ENCODE data around the gene DYSF.

DNA sequence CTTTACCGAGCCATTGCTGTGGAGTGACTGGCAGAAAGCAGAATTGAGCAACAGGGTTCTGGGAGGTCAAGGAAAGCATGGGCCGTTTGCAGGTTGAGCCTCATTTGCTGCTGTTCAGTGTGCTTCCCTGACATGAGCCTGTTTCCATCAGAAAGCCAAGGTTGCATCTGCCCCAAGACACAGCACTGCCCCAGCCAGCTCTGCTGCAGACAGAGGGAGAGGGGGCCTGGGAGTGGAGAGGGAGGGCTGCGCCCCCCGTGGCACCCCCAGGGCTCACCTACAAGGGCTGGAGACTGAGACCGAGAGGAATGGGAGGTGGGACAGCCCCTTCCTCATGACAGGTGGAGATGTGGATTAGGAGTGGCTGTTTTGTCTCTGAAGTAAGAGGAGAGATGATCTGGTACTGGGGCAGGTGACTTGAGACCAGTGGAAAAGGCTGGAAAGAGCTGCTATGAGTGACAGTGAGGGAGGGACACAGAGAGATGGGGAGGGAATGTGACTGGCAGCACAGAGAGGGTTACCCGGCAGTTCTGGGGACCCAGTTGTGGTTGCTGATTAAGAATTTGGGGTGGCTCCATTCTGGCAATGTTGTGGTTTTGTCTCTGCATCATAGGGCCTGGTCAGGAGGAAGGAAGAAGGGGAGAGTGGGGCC is 218.0 kb downstream of the DYSF start:
- TF ChIP-seq POLR2A (IDR thresholded peaks at IDR 0.05; ENCODE audit: low read depth, low read length) (no peak), POLR2AphosphoS5 (IDR thresholded peaks at IDR 0.05; ENCODE audit: low read depth, low read length) (no peak), TAF1 (IDR thresholded peaks at IDR 0.05; ENCODE audit: borderline replicate concordance, low read depth, low read length) (no peak)
